K562 (cell line): ENCODE data around the gene LAMA1. TPM values are rescaled to one million over a fixed set of nuclear protein-coding genes. Genes with fewer than 3 reads are reported as not detected.

Source experiments
- ATAC-seq: fragments of 200-7000 bp; cut with Tn5 transposase; 3 replicates; pipeline ENCODE4 v1.9.1; 2020; ENCODE audit warnings: moderate library complexity
- BruUV-seq: library from RNA; stranded (reverse); fragments of 400-500 nt; replicated peaks from 2 replicates; lab custom pipeline; 2021; lab: Mats Ljungman, UMichigan
- CTCF ChIA-PET: fragments of 300-600 bp; formaldehyde crosslinking; extraction: SDS; loops from one replicate; lab custom pipeline; 2021; ENCODE audit warnings: low intra/inter-chr PET ratio; lab: Yijun Ruan, JAX
- POLR2A ChIA-PET: fragments of 300-600, 350-650 bp; sonication (Branson Sonifier 250); formaldehyde crosslinking; extraction: SDS; loops from one replicate; lab custom pipeline; 2021; ENCODE audit warnings: antibody characterized with exemption, inconsistent platforms; lab: Yijun Ruan, JAX
- DNase-seq, 4 experiments: peaks; one replicate each; pipeline versions ENCODE4 v3.0.0 to v3.0.0-alpha.2; 2011 to 2018; ENCODE audit warnings: low spot score in 3 of 4, mixed read lengths in 3 of 4; ENCODE audit errors: extremely low read depth in 1 of 4
- FAIRE-seq: peaks from 2 replicates; lab custom pipeline; 2011; peaks lifted over from hg19 to GRCh38; lab: Jason Lieb, UNC
- H2AFZ ChIP-seq: 2 replicates; pipeline ENCODE4 v1.6.0; 2011; ENCODE audit warnings: low read depth, low read length, control low read depth, inconsistent platforms
- H3K27ac ChIP-seq: fragments of 200-600 bp; 3 replicates; pipeline ENCODE4 v1.8.0; 2011; ENCODE audit warnings: low read depth, mild to moderate bottlenecking, control low read depth, inconsistent platforms, low read length, moderate library complexity, mixed read lengths; ENCODE audit errors: extremely low read depth
- H3K27me3 ChIP-seq, 2 experiments: fragments of 300-600 bp in 1 of 2; 2 replicates in 1 of 2; 3 replicates in 1 of 2; pipeline versions ENCODE4 v1.6.0 to v1.8.0; 2011; ENCODE audit warnings: inconsistent platforms in 2 of 2, low read length in 2 of 2, mild to moderate bottlenecking in 1 of 2, mixed read lengths in 1 of 2, moderate library complexity in 1 of 2; ENCODE audit not compliant: control insufficient read depth in 2 of 2, insufficient read depth in 2 of 2
- H3K36me3 ChIP-seq: fragments of 300-600 bp; 3 replicates; pipeline ENCODE4 v1.8.0; 2011; ENCODE audit warnings: mild to moderate bottlenecking, low read length, inconsistent platforms; ENCODE audit not compliant: control insufficient read depth, insufficient read depth
- H3K4me1 ChIP-seq, 2 experiments: fragments of 200-600 bp in 1 of 2; replicated peaks in 1 of 2; 2 replicates in 1 of 2; 3 replicates in 1 of 2; pipeline versions ENCODE4 v1.5.1 to v1.8.0; 2011; ENCODE audit warnings: inconsistent platforms in 2 of 2, low read length in 2 of 2, mild to moderate bottlenecking in 1 of 2, mixed read lengths in 1 of 2, moderate library complexity in 1 of 2; ENCODE audit not compliant: control insufficient read depth in 2 of 2, insufficient read depth in 2 of 2
- H3K4me2 ChIP-seq: 2 replicates; pipeline ENCODE4 v1.6.1; 2011; ENCODE audit warnings: low read length, control low read depth, inconsistent platforms, mixed read lengths; ENCODE audit not compliant: insufficient read depth
- H3K4me3 ChIP-seq: fragments of 200-600 bp; sonication (generic), shearing (Covaris generic); 2 replicates; pipeline ENCODE4 v1.5.1; 2016; ENCODE audit warnings: control low read depth, inconsistent platforms
- H3K79me2 ChIP-seq: fragments of 200-600 bp; 3 replicates; pipeline ENCODE4 v1.8.0; 2011; ENCODE audit warnings: low read length, inconsistent platforms; ENCODE audit not compliant: control insufficient read depth, insufficient read depth
- H3K9ac ChIP-seq, 2 experiments: 2 replicates each; pipeline versions ENCODE4 v1.6.0 to v1.6.1; 2011; ENCODE audit warnings: low read depth in 2 of 2, low read length in 2 of 2, control low read depth in 1 of 2, inconsistent platforms in 1 of 2, mild to moderate bottlenecking in 1 of 2, mixed read lengths in 1 of 2; ENCODE audit not compliant: insufficient read depth in 1 of 2
- H3K9me1 ChIP-seq: one replicate; pipeline ENCODE4 v1.6.0; 2011; ENCODE audit warnings: inconsistent platforms, mild to moderate bottlenecking, low read length, moderate library complexity; ENCODE audit not compliant: control insufficient read depth, insufficient read depth
- H3K9me3 ChIP-seq: replicated peaks from 2 replicates; pipeline ENCODE4 v1.5.1; 2011; ENCODE audit warnings: low read depth, low read length, inconsistent platforms; ENCODE audit not compliant: control insufficient read depth, insufficient read depth
- H4K20me1 ChIP-seq: replicated peaks from 2 replicates; pipeline ENCODE4 v1.6.1; 2011; ENCODE audit warnings: low read length, inconsistent platforms, mixed read lengths; ENCODE audit not compliant: control insufficient read depth, insufficient read depth
- L3MBTL2 ChIP-seq: fragments of 450-650 bp; IDR thresholded peaks from 2 replicates; pipeline ENCODE4 v1.6.1; 2016; ENCODE audit warnings: mild to moderate bottlenecking, moderate library complexity
- ZNF766 ChIP-seq: fragments of 200-800 bp; sonication (Bioruptor generic); conservative IDR thresholded peaks from 2 replicates; pipeline ENCODE4 v1.6.1; 2016; ENCODE audit warnings: missing genetic modification characterization, missing compliant biosample characterization
- ZNF79 ChIP-seq: fragments of 250-450 bp; sonication (Bioruptor Pico); IDR thresholded peaks from 2 replicates; pipeline ENCODE4 v1.4.0; 2020; ENCODE audit warnings: low read depth, mild to moderate bottlenecking, moderate library complexity
- WGBS: fragments of 100-300 bp; shearing (Covaris generic); methylation state at CpG from one replicate; pipeline ENCODE4 v1.1.6; 2016; ENCODE audit warnings: low coverage, mixed read lengths; ENCODE audit not compliant: insufficient coverage; ENCODE audit errors: missing lambda C conversion rate; 5-methylcytosine and 5-hydroxymethylcytosine counted together
- in situ Hi-C: fragments of 300-500 bp; cut with MboI; formaldehyde crosslinking; loops from 4 replicates; pipeline ENCODE4 v1.15.0; 2018; ENCODE audit warnings: inconsistent platforms, mixed read lengths
- intact Hi-C: fragments of 100-400 bp; cut with micrococcal nuclease; formaldehyde crosslinking; loops from 2 replicates; pipeline ENCODE4 v1.14.2; 2022
- polyA plus RNA-seq, 8 experiments: library from polyadenylated mRNA; depleted of rRNA in 4 of 8; stranded (reverse) in 5 of 8; unstranded in 3 of 8; fragments of >200 nt; fragmentation: Nextera tagmentation in 2 of 8; fragmentation: Illumina TruSeq in 1 of 8; extraction: Ambion mirVana in 2 of 8; extraction: Trizol in 1 of 8; gene quantifications; 2 replicates each; pipeline versions ENCODE4 v1.2.1 to v1.2.3, GENCODE V29; 2011 to 2014; ENCODE audit warnings: inconsistent platforms in 1 of 8, missing spikeins in 1 of 8
- total RNA-seq, 7 experiments: library from RNA; depleted of rRNA in 6 of 7; stranded (reverse); fragments of >200 nt in 6 of 7; fragmentation: Illumina TruSeq in 2 of 7; extraction: Trizol in 2 of 7; gene quantifications; 2 replicates each; pipeline versions ENCODE4 v1.2.1 to v1.2.3, GENCODE V29; 2011 to 2021; ENCODE audit warnings: low replicate concordance in 1 of 7
- TF ChIP-seq, protein P1 (sequence below): fragments of 200-400 bp; formaldehyde crosslinking; IDR thresholded peaks from 2 replicates; pipeline ENCODE4 v1.6.1; 2017; ENCODE audit warnings: mild to moderate bottlenecking, low read depth, low read length, moderate library complexity
- TF ChIP-seq, protein P2 (sequence below): fragments of 450-650 bp; formaldehyde crosslinking; IDR thresholded peaks from 2 replicates; pipeline ENCODE4 v1.4.0; 2022; ENCODE audit warnings: missing genetic modification characterization
- TF ChIP-seq, protein P3 (sequence below): sonication (generic); formaldehyde crosslinking; IDR thresholded peaks from 2 replicates; pipeline ENCODE4 v1.8.1; 2023; ENCODE audit warnings: mild to moderate bottlenecking, missing genetic modification reagents

LAMA1 gene
- total and polyA plus RNA-seq, 9 of the 15 experiments (the other 6 are each of a cell fraction or from before 2014, with no cell fraction given), result 0.04 TPM; not detected in 8

DNA sequence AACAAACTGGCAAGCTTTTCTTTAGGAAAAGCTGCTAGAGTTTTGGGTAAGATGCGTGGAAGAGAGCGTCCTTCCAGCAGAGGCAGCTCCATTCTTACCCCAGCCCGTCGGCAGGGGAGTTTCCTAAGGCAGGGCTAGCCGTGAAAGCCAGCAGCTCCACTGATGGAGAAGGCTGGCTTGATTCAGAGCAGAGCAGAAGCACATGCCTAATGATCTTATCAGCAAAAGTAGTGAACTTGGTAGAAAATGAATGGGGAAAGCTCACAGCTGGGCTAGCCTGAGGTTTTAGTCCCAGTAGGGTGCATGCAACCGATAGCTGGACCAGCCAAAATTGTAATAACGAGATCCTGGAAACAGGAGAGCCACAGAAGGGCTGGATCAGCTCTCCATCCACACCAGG is 20.8 kb downstream of the LAMA1 start:
- ATAC-seq (no peak), FAIRE-seq (no peak), DNase-seq (no peak)
- Histone ChIP-seq H3K79me2 (no peaks in the 10 kb centered on the region), H2AFZ (no peak overlapping the region), H3K36me3 (no peaks in the 10 kb centered on the region), H3K27ac (no peak overlapping the region), H3K9me3 (no peaks in the 10 kb centered on the region), H3K4me3 (no peak overlapping the region), H3K9ac (no peak overlapping the region), H3K4me1 (no peaks in the 10 kb centered on the region), H3K9me1 (no peaks in the 10 kb centered on the region), H3K27me3 (peaks cover 11 to 34% of the 10 kb centered on the region in 2 experiments; a peak in 3 of 5 replicates), H3K4me2 (no peak overlapping the region), H4K20me1 (no peaks in the 10 kb centered on the region)
- BruUV-seq, result no TSS peak
- in situ Hi-C loops (no loop called here), intact Hi-C loops (no loop called here)
- POLR2A ChIA-PET, result interaction anchor here (1.5 kb wide), 1 partner anchor 10 kb away, joined by 6 read pairs; no protein-coding TSS in a partner anchor
- CTCF ChIA-PET, result interaction anchor here (0.7 kb wide), 1 partner anchor 262 kb away, joined by 7 read pairs; no protein-coding TSS in a partner anchor
- 0% methylated on average over 7 of the region's 7 CpGs for WGBS
- TF ChIP-seq L3MBTL2 (no peak), ZNF79 (CRISPR knock-in tag) (no peak), ZNF766 (CRISPR knock-in tag) (no peak)
- TF ChIP-seq, protein P1, sequence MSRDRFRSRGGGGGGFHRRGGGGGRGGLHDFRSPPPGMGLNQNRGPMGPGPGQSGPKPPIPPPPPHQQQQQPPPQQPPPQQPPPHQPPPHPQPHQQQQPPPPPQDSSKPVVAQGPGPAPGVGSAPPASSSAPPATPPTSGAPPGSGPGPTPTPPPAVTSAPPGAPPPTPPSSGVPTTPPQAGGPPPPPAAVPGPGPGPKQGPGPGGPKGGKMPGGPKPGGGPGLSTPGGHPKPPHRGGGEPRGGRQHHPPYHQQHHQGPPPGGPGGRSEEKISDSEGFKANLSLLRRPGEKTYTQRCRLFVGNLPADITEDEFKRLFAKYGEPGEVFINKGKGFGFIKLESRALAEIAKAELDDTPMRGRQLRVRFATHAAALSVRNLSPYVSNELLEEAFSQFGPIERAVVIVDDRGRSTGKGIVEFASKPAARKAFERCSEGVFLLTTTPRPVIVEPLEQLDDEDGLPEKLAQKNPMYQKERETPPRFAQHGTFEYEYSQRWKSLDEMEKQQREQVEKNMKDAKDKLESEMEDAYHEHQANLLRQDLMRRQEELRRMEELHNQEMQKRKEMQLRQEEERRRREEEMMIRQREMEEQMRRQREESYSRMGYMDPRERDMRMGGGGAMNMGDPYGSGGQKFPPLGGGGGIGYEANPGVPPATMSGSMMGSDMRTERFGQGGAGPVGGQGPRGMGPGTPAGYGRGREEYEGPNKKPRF, result no peak
- TF ChIP-seq, protein P2, sequence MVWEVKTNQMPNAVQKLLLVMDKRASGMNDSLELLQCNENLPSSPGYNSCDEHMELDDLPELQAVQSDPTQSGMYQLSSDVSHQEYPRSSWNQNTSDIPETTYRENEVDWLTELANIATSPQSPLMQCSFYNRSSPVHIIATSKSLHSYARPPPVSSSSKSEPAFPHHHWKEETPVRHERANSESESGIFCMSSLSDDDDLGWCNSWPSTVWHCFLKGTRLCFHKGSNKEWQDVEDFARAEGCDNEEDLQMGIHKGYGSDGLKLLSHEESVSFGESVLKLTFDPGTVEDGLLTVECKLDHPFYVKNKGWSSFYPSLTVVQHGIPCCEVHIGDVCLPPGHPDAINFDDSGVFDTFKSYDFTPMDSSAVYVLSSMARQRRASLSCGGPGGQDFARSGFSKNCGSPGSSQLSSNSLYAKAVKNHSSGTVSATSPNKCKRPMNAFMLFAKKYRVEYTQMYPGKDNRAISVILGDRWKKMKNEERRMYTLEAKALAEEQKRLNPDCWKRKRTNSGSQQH, result no peak
- TF ChIP-seq, protein P3, sequence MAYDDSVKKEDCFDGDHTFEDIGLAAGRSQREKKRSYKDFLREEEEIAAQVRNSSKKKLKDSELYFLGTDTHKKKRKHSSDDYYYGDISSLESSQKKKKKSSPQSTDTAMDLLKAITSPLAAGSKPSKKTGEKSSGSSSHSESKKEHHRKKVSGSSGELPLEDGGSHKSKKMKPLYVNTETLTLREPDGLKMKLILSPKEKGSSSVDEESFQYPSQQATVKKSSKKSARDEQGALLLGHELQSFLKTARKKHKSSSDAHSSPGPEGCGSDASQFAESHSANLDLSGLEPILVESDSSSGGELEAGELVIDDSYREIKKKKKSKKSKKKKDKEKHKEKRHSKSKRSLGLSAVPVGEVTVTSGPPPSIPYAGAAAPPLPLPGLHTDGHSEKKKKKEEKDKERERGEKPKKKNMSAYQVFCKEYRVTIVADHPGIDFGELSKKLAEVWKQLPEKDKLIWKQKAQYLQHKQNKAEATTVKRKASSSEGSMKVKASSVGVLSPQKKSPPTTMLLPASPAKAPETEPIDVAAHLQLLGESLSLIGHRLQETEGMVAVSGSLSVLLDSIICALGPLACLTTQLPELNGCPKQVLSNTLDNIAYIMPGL (CRISPR knock-in tag), result no peak
